GM18861 (cell line): ENCODE measurements around the gene FERMT3.
A peak's percentile ranks its signal among the peaks of the same experiment; 100 is the strongest.

Experiments
- ATAC-seq: cut with Tn5 transposase; IDR thresholded peaks from one replicate; pipeline ENCODE4 v1.9.1; 2021; ENCODE audit not compliant: unreplicated experiment

FERMT3 gene

DNA sequence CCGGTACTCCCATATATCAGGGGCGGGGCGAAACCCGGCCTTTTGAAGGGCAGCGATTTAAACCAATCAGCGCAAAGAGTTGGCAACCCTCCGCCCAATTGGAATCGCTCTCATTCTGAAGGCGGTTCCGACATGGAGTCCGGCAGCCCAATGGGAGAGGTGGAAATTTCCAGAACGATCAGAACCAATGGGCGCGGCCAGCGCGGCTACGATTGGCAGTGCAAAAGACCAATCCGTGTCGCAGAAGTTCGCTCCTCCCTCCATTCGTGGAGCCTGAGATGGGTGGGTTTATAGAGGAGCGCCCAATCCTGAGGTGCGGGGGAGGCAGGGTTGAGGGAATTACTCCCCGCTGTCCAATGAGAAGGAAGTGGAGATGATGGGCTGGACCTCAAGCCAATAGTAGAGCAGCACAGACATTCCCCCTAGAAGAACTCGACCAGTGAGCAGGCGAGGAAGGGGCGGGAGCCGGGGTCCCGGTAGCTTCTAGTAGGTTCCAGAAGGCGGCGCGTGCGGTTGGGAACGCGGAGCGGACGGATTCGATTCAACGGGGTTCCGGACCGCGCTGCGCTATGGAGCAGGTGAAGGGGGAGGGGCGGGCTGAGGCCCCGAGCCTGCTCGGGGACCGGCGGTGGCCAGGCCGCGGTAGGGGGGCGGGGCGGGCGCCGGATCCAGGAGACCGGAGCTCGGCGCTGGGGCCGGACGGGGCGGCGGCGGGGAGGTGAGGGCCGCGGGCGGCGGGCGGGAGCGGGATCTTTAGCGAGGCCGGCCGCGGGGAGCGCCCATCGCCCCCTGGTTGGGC, 20.6 kb upstream of the FERMT3 start, which contains the start of gene STIP1:
STIP1 (plus strand) TSS at position 479 of the 799 bp plus-strand sequence; CDS start at position 570, 91 bp downstream.
- ATAC-seq = peak; percentile 81

DNA sequence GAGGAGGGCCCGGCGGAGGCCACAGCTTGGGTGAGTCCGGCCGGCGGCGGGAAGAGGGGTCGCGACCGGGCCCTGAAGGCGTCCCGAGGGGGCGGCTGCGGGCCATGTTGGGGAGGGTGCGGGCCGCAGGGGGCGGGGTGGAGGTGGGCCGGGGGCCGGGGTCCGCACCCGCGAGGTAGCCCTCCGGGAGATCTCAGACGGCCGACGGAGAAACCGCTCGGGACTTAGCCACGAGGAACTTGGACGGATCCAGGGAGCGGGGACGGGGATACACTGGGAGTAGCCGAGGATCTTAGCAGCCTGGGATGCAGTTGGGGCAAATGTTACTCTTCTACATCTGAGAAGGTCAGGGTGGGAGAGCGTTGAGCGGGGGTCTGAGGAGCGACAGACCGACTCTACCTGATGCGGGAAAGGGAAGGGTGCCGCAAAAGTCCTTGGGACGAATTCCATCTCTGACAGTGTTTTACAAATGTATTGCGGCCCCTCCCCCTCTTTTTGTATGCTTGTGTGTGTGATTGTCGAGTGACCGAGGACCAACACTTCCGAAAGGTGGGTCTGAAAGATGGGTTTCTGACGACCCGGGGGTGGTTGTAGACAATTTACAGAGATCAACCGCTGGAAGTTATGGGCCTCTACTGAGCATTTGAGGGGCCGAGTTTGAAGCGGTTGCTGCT, 19.9 kb upstream of the FERMT3 start:
- ATAC-seq = no peak

DNA sequence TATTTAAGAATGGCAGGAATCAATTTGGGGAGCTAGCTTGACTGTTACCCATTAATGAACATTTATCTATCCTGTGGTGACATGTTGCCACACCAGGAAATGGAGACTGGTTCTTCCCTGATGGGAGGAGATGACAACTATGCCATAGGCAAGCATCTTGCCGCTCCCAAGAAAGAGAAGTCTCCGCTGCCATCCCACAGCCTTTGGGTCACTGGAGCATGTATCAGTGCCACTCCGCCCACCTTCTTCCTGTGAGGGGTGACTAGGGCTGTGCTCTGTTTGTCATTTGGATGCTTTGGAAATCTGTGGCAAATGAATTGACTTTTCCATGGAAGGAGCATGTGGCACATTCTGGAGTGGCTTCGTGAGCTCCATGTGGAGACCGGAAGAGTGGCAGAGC, 14.1 kb upstream of the FERMT3 start:
- no peak for ATAC-seq

DNA sequence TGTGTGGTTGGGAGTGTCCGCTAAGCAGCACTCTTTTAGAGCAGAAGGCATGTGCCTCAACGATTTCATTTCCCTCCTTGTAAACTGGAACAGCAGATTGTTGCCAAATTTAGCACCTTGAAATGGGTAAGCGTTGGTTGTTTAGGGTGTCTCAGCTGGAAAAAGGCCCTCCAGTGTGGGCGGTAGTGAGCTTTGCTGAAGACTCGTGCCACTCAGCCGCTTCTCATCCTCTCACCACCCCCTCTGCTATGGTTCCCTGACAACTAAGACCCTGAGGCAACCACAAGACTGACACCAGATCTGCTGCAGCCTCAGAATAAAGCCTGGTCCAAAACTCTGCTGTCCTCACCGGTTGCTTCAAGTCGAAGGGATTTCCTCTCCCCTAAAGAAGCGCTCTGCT, 9.9 kb upstream of the FERMT3 start:
- ATAC-seq = no peak

DNA sequence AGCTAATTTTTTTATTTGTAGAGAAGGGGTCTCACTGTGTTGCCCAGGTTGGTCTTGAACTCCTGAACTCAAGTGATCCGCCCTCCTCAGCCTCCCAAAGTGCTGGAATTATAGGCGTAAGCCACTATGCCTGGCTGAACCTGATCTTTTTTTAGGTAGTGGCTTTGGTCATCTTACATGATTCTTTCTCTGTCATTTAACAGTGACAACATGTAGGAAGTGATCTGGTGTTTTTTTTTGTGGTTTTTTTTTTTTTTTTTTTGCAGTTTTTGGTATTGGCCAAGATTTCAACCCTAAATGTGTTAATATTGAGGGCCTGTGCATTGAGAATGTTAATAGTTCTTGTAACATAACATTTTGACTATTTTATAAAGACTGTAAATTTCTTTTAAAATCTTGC, 8.0 kb upstream of the FERMT3 start:
- ATAC-seq = no peak

DNA sequence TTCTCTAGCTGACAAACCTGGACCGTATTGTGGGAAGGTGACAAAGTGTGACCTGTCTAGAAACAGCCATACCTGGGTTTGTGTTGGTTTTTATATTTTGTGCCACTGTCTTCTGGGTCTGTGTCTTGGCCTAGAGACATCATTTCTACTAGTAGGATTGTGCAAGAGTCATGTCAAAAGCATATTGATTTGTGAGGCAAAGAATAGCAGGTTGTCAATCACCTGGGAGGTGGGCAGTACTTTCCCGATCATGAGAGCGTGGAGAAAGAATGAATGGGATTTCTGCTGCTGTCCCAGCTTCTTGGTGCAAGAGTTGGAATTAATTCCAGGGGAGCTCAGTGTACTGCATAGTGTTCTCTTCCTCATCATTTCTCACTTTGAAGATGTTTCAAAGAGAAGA, 5.0 kb upstream of the FERMT3 start:
- ATAC-seq = no peak

DNA sequence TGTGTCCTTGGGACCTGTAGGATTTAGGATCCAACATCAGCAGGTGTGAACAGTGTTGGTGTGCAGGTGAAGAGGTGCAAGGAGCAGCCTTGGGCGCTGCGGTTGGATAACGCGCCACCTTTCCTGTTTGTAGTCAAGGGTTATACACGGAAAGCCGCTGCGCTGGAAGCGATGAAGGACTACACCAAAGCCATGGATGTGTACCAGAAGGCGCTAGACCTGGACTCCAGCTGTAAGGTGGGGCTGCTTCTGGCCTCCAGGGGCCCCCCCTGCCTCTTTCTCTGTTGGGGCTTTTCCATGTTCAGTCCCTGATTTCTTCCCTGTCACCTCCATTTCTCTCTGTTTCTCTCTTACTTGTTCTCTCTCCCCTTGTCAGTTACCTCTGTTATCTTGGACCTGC, 3.5 kb upstream of the FERMT3 start:
- no peak for ATAC-seq

DNA sequence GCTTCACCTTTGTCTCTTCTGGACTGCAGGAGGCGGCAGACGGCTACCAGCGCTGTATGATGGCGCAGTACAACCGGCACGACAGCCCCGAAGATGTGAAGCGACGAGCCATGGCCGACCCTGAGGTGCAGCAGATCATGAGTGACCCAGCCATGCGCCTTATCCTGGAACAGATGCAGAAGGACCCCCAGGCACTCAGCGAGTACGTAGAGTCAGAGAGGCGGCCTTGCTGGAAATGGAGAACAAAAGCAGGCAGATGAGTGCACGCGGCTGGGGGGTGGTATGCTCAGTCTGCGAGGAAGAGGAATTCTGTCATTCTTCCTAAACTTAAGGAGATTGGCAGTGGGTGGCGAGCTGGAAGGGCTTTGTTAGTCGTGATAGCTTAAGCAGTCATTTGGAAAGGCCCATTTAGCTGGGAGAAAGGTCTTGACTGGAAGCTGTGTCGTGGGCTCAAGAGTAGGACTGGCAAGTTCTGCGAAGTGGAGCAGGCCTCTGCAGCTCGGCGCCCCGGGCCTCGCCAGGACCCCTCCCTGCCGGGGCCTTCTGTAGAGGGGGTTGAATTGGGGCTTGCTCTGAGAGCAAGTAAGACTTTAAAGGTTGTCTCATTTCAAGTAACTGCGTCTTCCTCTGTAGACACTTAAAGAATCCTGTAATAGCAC, 3.0 kb upstream of the FERMT3 start:
- no peak for ATAC-seq

DNA sequence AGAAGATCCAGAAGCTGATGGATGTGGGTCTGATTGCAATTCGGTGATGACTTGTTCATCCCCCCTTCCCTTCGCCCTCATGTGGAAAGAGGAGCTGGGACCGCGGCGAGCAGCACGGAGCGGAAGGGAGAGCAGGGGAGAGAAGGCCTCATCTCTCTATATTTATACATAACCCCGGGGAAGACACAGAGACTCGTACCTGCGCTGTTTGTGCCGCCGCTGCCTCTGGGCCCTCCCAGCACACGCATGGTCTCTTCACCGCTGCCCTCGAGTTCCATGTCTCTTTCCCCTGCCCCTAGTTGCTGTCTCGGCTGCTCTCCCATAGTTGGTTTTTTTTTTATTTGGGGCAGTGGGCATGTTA, 2.5 kb upstream of the FERMT3 start:
- no peak for ATAC-seq

DNA sequence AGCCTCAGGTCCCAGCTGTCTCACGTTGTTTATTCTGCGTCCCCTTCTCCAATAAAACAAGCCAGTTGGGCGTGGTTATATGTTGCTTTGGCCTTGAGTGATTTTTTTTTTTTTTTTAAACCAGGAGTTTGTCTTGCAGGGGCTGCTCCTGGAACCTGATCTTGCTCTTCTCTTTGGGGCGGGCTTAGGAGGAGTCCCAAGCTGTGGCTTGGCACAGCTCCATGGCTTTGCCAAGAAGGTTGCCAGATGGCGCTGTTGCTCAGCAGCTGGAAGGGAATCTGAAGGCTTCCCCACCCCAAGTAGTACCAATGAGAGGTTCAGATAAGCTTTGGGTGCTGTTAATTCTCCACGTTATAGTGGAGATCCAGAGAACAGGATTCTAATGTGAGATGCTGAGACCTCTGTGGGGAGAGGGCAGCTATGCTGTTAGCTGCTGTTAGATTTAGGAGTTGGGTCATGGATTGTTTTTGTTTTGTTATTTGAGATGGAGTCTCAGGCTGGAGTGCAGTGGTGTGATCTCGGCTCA, 2.0 kb upstream of the FERMT3 start:
- no peak for ATAC-seq

DNA sequence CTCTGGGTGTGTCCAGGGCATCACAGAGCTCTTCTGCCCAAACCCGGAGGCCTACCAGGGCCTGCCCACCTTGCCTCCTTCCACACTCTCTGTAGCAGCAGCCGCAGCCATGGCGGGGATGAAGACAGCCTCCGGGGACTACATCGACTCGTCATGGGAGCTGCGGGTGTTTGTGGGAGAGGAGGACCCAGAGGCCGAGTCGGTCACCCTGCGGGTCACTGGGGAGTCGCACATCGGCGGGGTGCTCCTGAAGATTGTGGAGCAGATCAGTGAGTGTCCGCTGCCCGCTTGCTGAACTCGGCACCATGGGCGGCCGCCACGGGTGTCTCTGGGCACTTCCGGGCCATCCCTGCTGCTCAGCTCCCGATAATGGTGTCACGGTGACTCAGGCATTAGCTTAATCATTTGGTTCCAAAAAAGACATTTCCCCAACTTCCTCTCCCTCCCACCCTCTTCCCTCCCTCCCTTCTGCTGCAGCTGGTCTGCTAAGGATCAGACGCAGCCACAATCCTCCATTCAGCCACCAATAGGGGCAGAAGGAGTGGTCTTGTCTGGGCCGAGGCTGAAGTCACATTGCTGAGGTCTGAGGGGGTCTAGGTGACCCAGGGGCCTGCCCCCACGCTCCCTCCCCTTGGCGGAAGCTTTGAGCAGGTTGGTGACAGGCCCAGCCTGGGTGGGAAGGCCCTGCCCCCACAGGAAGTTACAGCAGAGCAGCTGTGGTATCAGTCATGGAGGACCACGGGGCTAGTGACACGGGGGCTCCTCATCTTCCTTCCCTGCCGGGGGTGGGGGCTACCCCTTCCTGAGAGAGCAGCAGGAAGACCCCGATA, 950 bp downstream of the FERMT3 start:
- peak; percentile 47 for ATAC-seq

DNA sequence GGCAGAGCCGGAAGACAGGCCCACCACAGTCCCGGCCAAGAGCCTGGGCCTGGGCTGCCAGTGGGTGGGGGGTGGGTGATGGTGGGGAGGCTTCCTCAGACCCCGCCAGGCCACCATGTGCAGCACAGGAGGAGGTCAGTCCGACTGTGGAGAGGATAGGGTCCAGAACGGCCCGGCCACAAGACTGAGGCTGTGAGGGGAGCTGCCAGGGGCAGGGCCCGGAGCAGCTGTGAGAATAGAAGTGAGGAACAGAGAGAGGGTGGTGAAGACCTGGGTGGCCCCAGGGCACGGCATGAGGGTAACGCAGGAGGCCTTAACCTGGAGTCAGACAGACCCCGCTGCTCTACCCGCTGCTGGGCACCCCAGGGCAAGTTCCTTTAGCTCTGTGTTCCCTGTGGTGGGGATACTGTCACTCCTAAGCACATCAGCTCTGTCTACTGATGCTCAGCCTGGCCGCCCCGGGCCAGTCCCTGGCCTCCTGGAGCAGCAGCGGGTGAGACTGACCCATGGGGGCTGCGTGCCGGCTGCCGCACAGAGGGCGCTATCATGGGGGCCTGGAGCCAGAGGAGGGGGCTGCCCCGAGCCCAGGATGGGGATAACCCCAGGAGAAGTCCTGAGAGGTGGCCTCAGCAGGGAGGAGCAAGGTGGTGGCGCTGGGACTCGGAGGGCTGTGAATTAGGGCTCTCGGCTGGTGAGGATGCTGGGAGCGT, 1.7 kb downstream of the FERMT3 start:
- ATAC-seq = no peak

DNA sequence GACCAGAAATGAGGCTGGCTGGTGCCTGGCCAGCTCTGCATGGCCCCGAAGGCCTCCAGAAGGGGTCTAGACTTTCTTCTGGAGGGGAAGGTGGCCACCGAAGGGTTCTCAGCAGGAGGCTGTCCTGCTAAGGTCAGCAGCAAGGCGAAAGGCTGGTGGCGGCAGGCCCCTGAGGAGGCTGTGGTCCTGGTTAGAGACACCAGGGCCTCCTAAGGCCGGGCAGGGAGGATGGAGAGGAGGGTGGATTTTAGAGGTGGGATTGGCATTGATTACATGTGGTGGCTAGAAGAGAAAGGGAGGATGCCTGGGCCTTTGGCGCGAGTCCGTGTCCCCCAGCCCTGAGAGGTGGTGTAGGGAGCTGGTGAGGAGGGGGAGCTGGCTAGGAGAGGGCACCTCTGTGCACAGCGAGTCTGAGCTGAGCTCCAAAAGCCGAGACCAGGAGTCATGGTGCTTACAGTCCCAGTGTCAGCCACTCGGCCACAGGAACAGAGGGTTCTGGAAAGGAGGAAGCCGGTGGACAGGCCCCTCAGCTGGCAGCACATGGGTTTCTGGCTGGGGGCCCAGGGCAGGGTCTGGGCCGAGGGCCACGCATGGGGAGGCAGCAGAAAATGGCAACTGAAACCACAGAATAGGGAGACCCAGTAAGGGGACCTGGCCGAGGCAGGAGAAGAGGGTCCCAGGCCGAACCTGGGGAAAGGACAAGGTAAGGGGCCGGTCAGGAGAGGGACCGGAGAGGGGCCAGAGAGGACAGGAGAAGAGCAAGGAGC, 2.5 kb downstream of the FERMT3 start:
- ATAC-seq = no peak

DNA sequence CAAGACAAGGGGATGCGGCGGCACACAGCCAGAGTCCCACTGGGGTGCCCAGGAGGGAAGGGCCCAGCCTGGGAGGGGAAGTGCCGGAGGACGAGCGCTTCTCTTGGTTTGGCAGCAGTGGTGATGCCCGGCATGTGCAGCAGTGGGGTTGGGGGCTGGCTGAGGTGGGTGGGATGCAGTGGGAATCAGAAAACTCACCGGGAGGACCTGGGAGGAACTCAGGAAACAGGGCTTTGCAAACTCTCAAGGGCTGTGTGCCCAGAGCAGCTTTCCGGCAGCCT, 3.0 kb downstream of the FERMT3 start:
- ATAC-seq = no peak

DNA sequence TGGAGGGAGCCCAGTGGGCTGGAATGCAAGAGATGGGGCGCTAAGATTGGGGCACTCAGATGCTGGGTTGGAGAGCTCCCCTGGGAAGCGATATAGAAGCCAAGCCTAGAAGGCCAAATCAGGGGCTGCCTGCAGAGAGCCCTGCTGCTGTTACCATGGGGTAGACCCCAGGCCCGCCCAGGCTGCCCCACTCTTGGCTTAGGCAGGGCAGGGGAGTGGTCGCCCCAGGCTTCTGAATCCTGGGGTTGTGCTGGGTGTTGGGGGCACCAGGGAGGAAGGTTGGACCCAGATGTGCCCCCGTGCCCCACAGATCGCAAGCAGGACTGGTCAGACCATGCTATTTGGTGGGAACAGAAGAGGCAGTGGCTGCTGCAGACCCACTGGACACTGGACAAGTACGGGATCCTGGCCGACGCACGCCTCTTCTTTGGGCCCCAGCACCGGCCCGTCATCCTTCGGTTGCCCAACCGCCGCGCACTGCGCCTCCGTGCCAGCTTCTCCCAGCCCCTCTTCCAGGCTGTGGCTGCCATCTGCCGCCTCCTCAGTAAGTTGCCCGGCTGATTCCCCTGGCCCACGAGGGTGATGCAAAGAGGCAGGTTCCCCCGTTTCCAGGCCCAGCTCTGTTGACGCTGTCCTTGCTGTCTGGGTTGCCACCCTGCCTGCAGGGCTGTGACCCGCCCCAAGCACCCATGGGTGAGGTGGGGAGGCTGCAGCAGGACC, 3.9 kb downstream of the FERMT3 start:
- no peak for ATAC-seq

DNA sequence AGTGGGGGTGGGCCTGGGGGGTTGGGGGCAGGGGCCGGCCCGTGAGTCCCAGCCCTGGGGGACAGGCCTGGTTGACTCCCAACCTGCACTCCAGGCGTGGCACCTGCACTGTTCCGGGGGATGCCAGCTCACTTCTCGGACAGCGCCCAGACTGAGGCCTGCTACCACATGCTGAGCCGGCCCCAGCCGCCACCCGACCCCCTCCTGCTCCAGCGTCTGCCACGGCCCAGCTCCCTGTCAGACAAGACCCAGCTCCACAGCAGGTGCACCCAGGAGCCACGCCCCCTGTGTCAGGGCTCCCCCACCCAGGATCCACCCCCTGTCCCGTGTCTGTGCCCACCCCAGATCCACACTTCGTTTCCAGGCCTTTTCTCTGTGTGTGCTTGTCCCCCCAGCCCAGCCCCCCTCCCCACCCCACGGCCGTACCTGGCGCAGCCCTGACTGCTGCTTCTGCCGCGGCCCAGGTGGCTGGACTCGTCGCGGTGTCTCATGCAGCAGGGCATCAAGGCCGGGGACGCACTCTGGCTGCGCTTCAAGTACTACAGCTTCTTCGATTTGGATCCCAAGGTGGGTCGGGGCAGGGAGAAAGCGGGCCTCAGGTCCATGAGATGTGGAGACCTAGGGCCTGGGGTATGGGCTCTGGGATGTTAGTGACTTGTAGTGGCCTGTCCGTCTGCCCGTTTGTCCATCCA, 4.8 kb downstream of the FERMT3 start:
- ATAC-seq = no peak

DNA sequence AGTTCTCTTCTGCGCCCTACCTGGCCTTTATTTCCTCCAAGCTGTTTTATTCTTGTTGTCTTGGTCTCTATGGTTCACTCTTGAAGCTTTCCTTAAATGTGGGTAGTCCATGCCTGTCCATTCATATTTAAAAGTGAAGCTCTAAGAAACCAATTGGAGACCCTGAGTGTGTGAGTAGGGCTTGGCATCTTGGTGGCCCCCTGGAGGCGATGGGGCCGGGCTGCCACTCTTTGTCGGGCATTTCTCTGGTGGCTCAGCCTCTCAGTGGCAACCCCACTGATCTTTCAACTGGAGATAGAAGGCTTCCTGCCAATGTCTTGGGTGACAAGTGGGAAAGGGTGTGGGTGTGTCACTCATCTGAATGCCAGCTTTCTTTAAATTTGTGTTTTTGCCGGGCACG, 10.4 kb downstream of the FERMT3 start:
- no peak for ATAC-seq

DNA sequence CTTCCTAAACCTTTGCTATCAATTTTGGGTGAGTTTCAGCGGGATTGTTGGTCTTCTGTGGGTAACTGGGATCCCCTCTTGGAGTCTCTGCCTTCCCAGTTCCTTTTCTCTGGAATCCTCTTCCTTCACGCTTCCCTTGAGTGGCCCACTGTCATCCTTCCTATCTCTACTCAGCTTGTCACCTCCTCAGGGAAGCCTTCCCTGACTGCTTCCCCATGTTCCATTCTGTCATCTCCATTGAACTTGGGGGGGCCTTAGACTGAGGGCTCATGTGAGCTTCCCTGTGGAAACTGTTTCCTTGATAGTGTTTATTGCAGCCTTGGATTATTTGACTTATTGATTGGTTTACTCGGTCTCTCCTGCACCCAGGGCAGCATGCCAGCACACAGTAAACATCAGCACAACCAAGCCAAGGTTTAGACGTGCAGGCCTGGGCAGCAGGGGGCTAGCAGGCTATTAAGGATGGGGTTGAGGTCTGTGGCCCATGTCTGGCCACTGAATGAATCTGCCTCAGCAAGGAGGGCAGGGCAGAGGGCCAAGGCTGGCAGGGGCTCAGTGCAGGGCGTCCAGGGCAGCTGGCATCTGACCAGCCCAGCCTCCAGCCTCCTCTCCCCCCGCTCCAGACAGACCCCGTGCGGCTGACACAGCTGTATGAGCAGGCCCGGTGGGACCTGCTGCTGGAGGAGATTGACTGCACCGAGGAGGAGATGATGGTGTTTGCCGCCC, 12.3 kb downstream of the FERMT3 start:
- ATAC-seq = no peak
